Measurements from ENCODE around the gene SPINT4. TPM values are rescaled to one million over a fixed set of nuclear protein-coding genes. Genes with fewer than 3 reads are reported as not detected.
"Not testable (repeated sequence)": the region's sequence is repeated elsewhere in the genome, so short reads cannot be mapped to it uniquely, and the experiment has no call there.

The SPINT4 gene
- total RNA-seq, 6 donors from 2014 or later = not detected

DNA sequence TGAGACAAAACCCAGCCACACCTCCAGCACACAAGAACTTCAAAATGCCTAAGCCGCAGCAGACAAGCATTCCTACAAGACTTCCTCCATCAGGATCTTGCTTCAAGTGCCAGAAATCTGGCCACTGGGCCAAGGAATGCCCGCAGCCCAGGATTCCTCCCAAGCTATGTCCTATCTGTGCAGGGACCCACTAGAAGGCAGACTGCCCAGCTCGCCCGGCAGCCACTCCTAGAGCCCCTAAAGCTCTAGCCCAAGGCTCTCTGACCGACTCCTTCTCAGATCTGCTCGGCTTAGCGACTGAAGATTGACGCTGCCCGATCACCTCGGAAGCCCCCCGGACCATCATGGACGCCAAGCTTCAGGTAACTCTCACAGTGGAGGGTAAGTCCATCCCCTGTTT lies 39.8 kb downstream of the SPINT4 start:
- DNase-seq = peak; percentile 17 to 37
- H3K27ac ChIP-seq = peak overlapping the region; percentile 44 to 66 (median 60)

DNA sequence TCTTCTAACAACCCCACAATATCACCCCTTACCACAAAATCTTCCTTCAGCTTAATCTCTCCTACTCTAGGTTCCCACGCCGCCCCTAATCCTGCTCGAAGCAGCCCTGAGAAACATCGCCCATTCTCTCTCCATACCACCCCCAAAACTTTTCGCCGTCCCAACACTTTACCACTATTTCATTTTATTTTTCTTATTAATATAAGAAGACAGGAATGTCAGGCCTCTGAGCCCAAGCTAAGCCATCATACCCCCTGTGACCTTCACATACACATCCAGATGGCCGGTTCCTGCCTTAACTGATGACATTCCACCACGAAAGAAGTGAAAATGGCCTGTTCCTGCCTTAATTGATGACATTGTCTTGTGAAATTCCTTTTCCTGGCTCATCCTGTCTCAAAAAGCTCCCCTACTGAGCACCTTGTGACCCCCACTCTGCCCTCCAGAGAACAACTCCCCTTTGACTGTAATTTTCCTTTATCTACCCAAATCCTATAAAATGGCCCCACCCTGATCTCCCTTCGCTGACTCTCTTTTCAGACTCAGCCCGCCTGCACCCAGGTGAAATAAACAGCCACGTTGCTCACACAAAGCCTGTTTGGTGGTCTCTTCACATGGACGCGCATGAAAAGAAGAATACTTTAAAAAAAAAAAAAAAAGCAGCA lies 42.6 kb downstream of the SPINT4 start:
- 87 to 91% methylated on average over 13 of the region's 13 CpGs for WGBS, 2 donors
- not testable (repeated sequence) for ATAC-seq (ENCODE audit: low FRiP score in 2 of 2); H3K9me3 ChIP-seq; H3K27ac ChIP-seq; H3K4me3 ChIP-seq; DNase-seq; H3K4me1 ChIP-seq; H3K27me3 ChIP-seq; H3K36me3 ChIP-seq

More for the DNA sequence above, 39.8 kb downstream of the SPINT4 start:
- H3K27me3 ChIP-seq; ATAC-seq (ENCODE audit: low FRiP score in 2 of 2); H3K9me3 ChIP-seq; H3K36me3 ChIP-seq; H3K4me1 ChIP-seq: not testable (repeated sequence)
- TF ChIP-seq POLR2A (IDR thresholded peaks at IDR 0.05) = peak in 1 of 4 donors; percentile 32
- WGBS, 2 donors = 57 to 79% methylated on average over 3 to 12 of the region's 12 CpGs
- H3K4me3 ChIP-seq = peak overlapping the region in 1 of 4 donors; percentile 13

DNA sequence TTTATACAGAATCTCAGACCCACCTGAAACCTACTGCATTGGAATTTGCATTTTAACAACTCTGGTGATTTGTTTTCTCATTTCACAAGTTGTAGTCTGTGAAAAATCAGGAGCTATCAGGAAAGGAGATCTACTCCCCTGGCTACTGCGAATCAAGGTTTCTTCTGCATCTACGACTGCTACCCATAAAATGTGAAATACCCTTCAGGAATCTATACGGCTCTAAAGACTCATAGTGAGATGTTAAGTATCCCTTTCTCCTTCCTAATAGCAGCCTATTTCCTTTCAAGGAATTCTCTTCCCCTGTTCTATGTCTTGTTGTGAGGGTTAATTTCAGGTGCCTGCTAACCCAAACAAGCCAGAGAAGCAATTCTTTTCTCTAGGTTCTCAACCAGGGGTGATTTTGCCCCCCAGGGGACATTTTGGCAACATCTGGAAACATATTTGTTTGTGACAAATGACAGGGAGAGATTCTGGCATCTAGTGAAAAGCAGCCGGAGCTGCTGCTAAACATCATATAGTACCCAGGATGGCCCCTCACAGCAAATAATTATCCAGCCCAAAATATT lies 43.2 kb downstream of the SPINT4 start:
- TF ChIP-seq, protein P1, sequence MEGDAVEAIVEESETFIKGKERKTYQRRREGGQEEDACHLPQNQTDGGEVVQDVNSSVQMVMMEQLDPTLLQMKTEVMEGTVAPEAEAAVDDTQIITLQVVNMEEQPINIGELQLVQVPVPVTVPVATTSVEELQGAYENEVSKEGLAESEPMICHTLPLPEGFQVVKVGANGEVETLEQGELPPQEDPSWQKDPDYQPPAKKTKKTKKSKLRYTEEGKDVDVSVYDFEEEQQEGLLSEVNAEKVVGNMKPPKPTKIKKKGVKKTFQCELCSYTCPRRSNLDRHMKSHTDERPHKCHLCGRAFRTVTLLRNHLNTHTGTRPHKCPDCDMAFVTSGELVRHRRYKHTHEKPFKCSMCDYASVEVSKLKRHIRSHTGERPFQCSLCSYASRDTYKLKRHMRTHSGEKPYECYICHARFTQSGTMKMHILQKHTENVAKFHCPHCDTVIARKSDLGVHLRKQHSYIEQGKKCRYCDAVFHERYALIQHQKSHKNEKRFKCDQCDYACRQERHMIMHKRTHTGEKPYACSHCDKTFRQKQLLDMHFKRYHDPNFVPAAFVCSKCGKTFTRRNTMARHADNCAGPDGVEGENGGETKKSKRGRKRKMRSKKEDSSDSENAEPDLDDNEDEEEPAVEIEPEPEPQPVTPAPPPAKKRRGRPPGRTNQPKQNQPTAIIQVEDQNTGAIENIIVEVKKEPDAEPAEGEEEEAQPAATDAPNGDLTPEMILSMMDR (IDR thresholded peaks at IDR 0.05) = no peak
- TF ChIP-seq POLR2AphosphoS5 (IDR thresholded peaks at IDR 0.05) (no peak), POLR2A (IDR thresholded peaks at IDR 0.05) (no peak)
- H3K4me1 ChIP-seq = peaks cover 0 to 4% (median 0%) of the 10 kb centered on the region in 4 donors

DNA sequence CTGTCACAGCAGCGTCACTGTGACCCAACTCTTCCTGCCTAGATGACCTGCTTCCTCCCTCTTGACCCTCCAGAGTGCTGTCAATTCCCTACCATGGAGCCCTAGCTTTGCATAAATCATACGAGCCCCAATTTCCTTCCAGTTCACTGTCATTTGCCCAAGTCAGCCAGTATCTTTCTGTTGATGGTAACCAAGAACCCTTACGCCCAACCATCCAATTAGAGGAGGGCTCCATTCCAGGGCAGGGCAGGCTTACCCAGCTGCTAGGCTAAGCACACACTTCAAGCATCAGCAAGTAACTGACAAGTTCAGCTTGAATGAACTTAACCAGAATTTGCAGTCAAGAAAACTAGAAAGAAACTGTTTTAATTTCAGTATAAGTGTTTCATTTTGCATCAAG lies 43.8 kb downstream of the SPINT4 start:
- Histone ChIP-seq H3K9me3 (no peaks in the 10 kb centered on the region), H3K4me3 (no peak overlapping the region), H3K27ac (no peak overlapping the region), H3K36me3 (no peaks in the 10 kb centered on the region), H3K4me1 (peaks cover 0 to 6% (median 3%) of the 10 kb centered on the region in 4 donors), H3K27me3 (no peaks in the 10 kb centered on the region)
- WGBS, 2 donors = 42 to 52% methylated on average over 3 of the region's 3 CpGs
- ATAC-seq (ENCODE audit: low FRiP score in 2 of 2) (no peak), DNase-seq (no peak)
- TF ChIP-seq EP300 (IDR thresholded peaks at IDR 0.05) (no peak), POLR2AphosphoS5 (IDR thresholded peaks at IDR 0.05) (no peak), POLR2A (IDR thresholded peaks at IDR 0.05) (no peak)
- TF ChIP-seq, protein P1 (IDR thresholded peaks at IDR 0.05) = no peak

More for the DNA sequence above, 43.2 kb downstream of the SPINT4 start:
- Histone ChIP-seq H3K4me3 (no peak overlapping the region), H3K27ac (no peak overlapping the region), H3K36me3 (no peaks in the 10 kb centered on the region), H3K9me3 (no peaks in the 10 kb centered on the region), H3K27me3 (no peaks in the 10 kb centered on the region)
- ATAC-seq (ENCODE audit: low FRiP score in 2 of 2) = no peak
- 75 to 78% methylated on average over 4 of the region's 4 CpGs for WGBS, 2 donors
- no peak for DNase-seq

DNA sequence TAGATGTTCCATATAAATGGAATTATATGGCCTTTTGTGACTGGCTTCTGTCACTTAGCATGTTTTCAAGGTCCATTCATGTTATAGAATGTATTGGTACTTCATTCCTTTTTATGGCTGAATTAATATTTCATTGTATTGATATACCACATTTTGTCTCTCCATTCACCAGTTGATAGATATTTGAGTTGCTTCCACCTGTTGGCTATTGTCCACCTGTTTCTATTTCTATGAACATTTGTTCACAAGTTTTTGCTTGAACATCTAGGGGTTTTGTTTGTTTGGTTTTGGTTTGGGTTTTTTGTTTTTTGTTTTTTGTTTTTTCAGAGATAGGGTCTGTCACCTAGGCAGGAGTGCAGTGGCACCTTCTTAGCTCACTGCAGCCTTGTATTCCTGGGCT lies 46.3 kb downstream of the SPINT4 start:
- no peak for ATAC-seq (ENCODE audit: low FRiP score in 2 of 2)
- no peak for DNase-seq
- Histone ChIP-seq H3K4me1 (peaks cover 5 to 11% (median 11%) of the 10 kb centered on the region in 4 donors), H3K9me3 (no peaks in the 10 kb centered on the region), H3K36me3 (no peaks in the 10 kb centered on the region), H3K27me3 (no peaks in the 10 kb centered on the region), H3K4me3 (no peak overlapping the region), H3K27ac (no peak overlapping the region)
- TF ChIP-seq POLR2AphosphoS5 (IDR thresholded peaks at IDR 0.05) (no peak), EP300 (IDR thresholded peaks at IDR 0.05) (no peak), POLR2A (IDR thresholded peaks at IDR 0.05) (no peak)
- TF ChIP-seq, protein P1 (IDR thresholded peaks at IDR 0.05) = no peak
